AG09309 (cell line): ENCODE data around the gene BNC2.

Source experiments
- DNase-seq: peaks from one replicate; pipeline ENCODE4 v3.0.0-alpha.2; 2010; ENCODE audit warnings: low read depth
- H3K4me3 ChIP-seq: 2 replicates; pipeline ENCODE4 v1.5.1; 2011; ENCODE audit warnings: mild to moderate bottlenecking, low read depth, low read length, moderate library complexity; ENCODE audit not compliant: control insufficient read depth
- CTCF ChIP-seq: IDR thresholded peaks from 2 replicates; pipeline ENCODE4 v1.5.1; 2011; ENCODE audit warnings: mild to moderate bottlenecking, low read depth, low read length, inconsistent platforms; ENCODE audit not compliant: insufficient read depth, control insufficient read depth; ENCODE audit errors: missing control alignments

The BNC2 gene

DNA sequence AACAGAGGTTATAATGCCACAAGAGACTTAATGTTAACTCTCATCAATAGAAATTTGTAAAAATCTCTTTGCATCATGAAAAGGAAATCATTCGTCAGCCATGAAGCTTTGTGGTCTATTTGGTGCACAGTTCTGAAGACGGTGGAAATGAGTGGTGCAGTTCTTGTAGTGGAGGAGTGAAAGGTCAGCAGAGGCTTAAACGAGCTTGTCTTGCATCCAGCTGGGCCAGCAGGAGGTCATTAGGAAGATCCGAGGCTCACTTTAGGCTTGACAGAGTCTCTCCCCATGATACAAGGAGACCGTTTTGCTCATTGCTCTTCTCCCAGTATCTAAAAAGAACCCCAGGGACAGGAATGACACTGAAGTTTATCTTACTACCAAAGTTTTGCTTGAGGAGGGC, 440.8 kb downstream of the BNC2 start:
- no peak for TF ChIP-seq CTCF
- no peak overlapping the region for H3K4me3 ChIP-seq
- no peak for DNase-seq

GRCh38 chr9:16427873-16428427, 442.5 kb downstream of the BNC2 start:
- no peak overlapping the region for H3K4me3 ChIP-seq
- no peak for DNase-seq
- TF ChIP-seq CTCF: no peak

GRCh38 chr9:16426716-16427115, 443.8 kb downstream of the BNC2 start:
- no peak for DNase-seq
- H3K4me3 ChIP-seq: no peak overlapping the region
- TF ChIP-seq CTCF: no peak

DNA sequence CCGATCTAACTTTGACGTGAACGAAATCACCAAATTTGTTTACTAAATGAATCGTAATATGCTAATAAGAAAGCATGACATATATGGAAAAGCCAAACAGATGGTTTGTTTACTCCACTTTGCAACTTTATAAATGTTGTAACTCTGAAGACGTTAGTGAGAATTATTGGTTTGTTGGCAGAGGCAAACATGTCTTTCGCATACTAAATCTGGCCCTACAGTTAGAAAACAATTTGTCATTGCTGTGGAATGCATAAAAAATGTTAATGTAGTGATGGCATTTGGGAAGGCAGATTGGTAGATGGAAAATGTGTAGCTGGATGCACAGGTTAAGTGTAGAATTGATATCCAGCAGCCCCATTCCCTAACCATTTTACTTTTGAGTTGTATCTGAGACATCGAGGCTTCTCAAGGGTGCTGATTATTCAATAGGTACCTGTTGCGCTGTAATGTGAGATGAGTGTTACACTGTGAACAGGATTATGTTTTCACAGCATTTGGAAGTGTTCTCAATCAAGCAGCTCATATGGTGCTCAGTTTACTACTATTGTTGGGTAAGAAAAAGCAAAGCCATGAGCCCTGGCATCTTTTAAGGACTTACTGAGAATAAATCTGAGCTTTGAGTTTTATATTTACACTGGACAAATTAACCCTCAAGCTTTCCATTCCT, 444.8 kb downstream of the BNC2 start:
- no peak for TF ChIP-seq CTCF
- no peak for DNase-seq
- no peak overlapping the region for H3K4me3 ChIP-seq

- no peak for TF ChIP-seq CTCF
- H3K4me3 ChIP-seq: no peak overlapping the region
- no peak for DNase-seq
These were observed 448.4 kb downstream of the BNC2 start for GRCh38 chr9:16422114-16422513.

DNA sequence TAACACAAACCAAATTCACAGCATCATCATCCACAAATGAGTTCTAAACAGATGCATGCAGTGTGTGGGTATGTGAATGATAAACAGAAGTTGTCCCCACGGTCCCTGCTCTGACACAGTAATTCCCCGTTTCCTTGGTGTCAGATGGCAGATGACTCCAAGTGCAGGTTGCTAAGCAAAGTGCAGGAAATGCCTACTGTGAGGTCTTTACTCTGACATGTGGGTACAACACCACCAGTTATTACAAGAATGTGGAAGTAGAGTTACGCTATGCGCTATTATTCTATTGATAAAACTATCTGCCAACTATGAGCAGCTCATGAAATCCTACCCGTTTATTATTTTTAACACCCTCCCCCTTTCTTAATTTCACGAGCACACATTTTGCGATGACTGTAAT, 448.9 kb downstream of the BNC2 start:
- H3K4me3 ChIP-seq: no peak overlapping the region
- TF ChIP-seq CTCF: no peak
- DNase-seq: no peak
